OCI-LY7 (cell line): Measurements from ENCODE around the gene PGGHG. TPM values are rescaled to one million over a fixed set of nuclear protein-coding genes. Genes with fewer than 3 reads are reported as not detected.

Source experiments
- BruUV-seq: library from RNA; stranded (reverse); fragments of 400-500 nt; replicated peaks from 2 replicates; lab custom pipeline; 2021; lab: Mats Ljungman, UMichigan
- CTCF ChIA-PET: fragments of 300-600 bp; sonication (Branson Sonifier 250); formaldehyde crosslinking; loops from one replicate; lab custom pipeline; 2022; ENCODE audit warnings: antibody characterized with exemption; ENCODE audit not compliant: unreplicated experiment; lab: Charles Lee
- POLR2A ChIA-PET: fragments of 300-600 bp; sonication (Branson Sonifier 250); formaldehyde crosslinking; loops from one replicate; lab custom pipeline; 2022; ENCODE audit warnings: antibody characterized with exemption; lab: Charles Lee
- DNase-seq: peaks from one replicate; pipeline ENCODE4 v3.0.0-alpha.2; 2015; ENCODE audit warnings: low spot score
- H2AFZ ChIP-seq: fragments of 200-600 bp; sonication (generic), shearing (Covaris generic); 2 replicates; pipeline ENCODE4 v1.6.1; 2014; ENCODE audit warnings: mild to moderate bottlenecking, antibody characterized with exemption, low read length, moderate library complexity
- H3K27ac ChIP-seq: fragments of 200-600 bp; sonication (generic); 2 replicates; pipeline ENCODE4 v1.5.1; 2014; ENCODE audit warnings: mixed run types, low read depth, mild to moderate bottlenecking, moderate library complexity, low read length, inconsistent platforms; ENCODE audit not compliant: poor library complexity, severe bottlenecking
- H3K36me3 ChIP-seq: fragments of 200-600 bp; sonication (generic); 2 replicates; pipeline ENCODE4 v1.6.1; 2014; ENCODE audit warnings: mild to moderate bottlenecking, antibody characterized with exemption, low read length, moderate library complexity, mixed read lengths; ENCODE audit not compliant: insufficient read depth
- H3K4me1 ChIP-seq: fragments of 200-600 bp; sonication (generic); 2 replicates; pipeline ENCODE4 v1.5.1; 2014; ENCODE audit warnings: mild to moderate bottlenecking, low read length; ENCODE audit not compliant: insufficient read depth, poor library complexity, severe bottlenecking
- H3K4me2 ChIP-seq: fragments of 200-600 bp; sonication (generic); 2 replicates; pipeline ENCODE4 v1.6.1; 2014; ENCODE audit warnings: mild to moderate bottlenecking, low read length
- H3K4me3 ChIP-seq: fragments of 200-600 bp; sonication (generic); 2 replicates; pipeline ENCODE4 v1.5.1; 2014; ENCODE audit warnings: mild to moderate bottlenecking, low read depth, low read length; ENCODE audit not compliant: poor library complexity, severe bottlenecking
- H3K79me2 ChIP-seq: fragments of 200-600 bp; sonication (generic); 2 replicates; pipeline ENCODE4 v1.6.1; 2016; ENCODE audit warnings: low read depth, mild to moderate bottlenecking, low read length, moderate library complexity, mixed read lengths; ENCODE audit not compliant: insufficient read depth
- H3K9me2 ChIP-seq: fragments of 200-600 bp; sonication (generic); 2 replicates; pipeline ENCODE4 v1.6.1; 2016; ENCODE audit warnings: mild to moderate bottlenecking, low read length, mixed read lengths; ENCODE audit not compliant: insufficient read depth
- H3K9me3 ChIP-seq: fragments of 200-600 bp; sonication (generic); 2 replicates; pipeline ENCODE4 v1.6.1; 2014; ENCODE audit warnings: mild to moderate bottlenecking, mixed run types, low read length, mixed read lengths
- H4K20me1 ChIP-seq: fragments of 200-600 bp; sonication (generic); 2 replicates; pipeline ENCODE4 v1.6.1; 2014; ENCODE audit warnings: mild to moderate bottlenecking, antibody characterized with exemption, low read length, moderate library complexity, mixed read lengths; ENCODE audit not compliant: insufficient read depth
- EZH2phosphoT487 ChIP-seq: fragments of 200-600 bp; sonication (generic); IDR thresholded peaks from 2 replicates; pipeline ENCODE4 v1.6.1; 2018; ENCODE audit warnings: low read depth, borderline replicate concordance, mild to moderate bottlenecking, mixed run types, antibody characterized with exemption, low read length, moderate library complexity, mixed read lengths
- intact Hi-C: fragments of 100-400 bp; cut with micrococcal nuclease; formaldehyde crosslinking; loops from one replicate; pipeline ENCODE4 v1.10.0; 2022; ENCODE audit not compliant: unreplicated experiment
- total RNA-seq, 2 experiments: library from RNA; depleted of rRNA in 1 of 2; stranded (reverse); fragments of >200 nt in 1 of 2; shearing (Covaris generic) in 1 of 2; gene quantifications; 2 replicates each; pipeline ENCODE4 v1.2.3, GENCODE V29; 2014 to 2022
- TF ChIP-seq, protein P1 (sequence below): fragments of 200-600 bp; sonication (generic); conservative IDR thresholded peaks from 2 replicates; pipeline ENCODE4 v1.5.1; 2014; ENCODE audit warnings: mild to moderate bottlenecking, antibody characterized with exemption, low read length, moderate library complexity, mixed read lengths

The PGGHG gene
- total RNA-seq, 2 experiments from 2014 or later, result 0.93 to 6.3 TPM

DNA sequence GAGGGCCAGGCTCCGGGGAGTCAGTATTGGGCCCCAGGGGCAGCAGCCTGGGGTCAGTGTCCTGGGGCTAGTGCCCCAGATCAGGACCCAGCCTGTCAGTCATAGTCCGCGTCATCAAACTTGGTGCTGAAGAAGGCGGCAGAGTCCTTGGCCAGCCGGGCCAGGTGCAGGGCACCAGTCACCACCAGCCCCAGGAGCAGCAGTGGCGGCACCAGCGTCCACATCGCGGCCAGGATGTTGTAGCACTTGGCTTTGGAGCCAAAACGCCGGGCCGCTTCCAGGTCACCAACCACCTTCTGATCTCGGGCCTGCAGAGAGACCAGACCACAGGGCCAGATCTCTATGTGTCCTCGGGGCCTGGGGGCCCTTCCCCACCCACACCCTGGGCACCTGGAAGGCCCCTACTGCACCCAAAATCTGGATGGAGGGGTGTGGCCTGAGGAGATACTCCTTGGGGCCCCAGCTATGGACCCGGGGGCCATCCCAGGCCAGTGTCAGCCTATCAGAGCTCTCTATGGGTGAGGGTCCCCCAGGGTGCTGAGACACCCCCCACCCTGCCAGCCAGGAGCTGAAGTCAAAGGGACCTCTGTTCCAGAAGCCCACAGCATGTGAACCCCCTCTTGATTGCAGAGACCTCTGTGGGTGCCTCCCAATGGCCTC is 9.6 kb downstream of the PGGHG start:
- H3K4me3 ChIP-seq, result no peak overlapping the region
- H3K9me2 ChIP-seq, result no peaks in the 10 kb centered on the region
- H3K27ac ChIP-seq, result no peak overlapping the region
- no peaks in the 10 kb centered on the region for H3K79me2 ChIP-seq
- H4K20me1 ChIP-seq, result no peaks in the 10 kb centered on the region
- peaks cover 8% of the 10 kb centered on the region for H3K4me1 ChIP-seq
- H3K4me2 ChIP-seq, result no peak overlapping the region
- POLR2A ChIA-PET, result interaction anchor here (0.5 kb wide), 1 partner anchor 15 kb away, joined by 4 read pairs; no protein-coding TSS in a partner anchor
- H3K36me3 ChIP-seq, result no peaks in the 10 kb centered on the region
- DNase-seq, result no peak
- CTCF ChIA-PET, result no interaction called here
- H2AFZ ChIP-seq, result no peak overlapping the region
- TF ChIP-seq EZH2phosphoT487, result no peak
- TF ChIP-seq, protein P1, sequence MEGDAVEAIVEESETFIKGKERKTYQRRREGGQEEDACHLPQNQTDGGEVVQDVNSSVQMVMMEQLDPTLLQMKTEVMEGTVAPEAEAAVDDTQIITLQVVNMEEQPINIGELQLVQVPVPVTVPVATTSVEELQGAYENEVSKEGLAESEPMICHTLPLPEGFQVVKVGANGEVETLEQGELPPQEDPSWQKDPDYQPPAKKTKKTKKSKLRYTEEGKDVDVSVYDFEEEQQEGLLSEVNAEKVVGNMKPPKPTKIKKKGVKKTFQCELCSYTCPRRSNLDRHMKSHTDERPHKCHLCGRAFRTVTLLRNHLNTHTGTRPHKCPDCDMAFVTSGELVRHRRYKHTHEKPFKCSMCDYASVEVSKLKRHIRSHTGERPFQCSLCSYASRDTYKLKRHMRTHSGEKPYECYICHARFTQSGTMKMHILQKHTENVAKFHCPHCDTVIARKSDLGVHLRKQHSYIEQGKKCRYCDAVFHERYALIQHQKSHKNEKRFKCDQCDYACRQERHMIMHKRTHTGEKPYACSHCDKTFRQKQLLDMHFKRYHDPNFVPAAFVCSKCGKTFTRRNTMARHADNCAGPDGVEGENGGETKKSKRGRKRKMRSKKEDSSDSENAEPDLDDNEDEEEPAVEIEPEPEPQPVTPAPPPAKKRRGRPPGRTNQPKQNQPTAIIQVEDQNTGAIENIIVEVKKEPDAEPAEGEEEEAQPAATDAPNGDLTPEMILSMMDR, result no peak
- H3K9me3 ChIP-seq, result no peaks in the 10 kb centered on the region
- no TSS peak for BruUV-seq
- intact Hi-C loops, result no loop called here

DNA sequence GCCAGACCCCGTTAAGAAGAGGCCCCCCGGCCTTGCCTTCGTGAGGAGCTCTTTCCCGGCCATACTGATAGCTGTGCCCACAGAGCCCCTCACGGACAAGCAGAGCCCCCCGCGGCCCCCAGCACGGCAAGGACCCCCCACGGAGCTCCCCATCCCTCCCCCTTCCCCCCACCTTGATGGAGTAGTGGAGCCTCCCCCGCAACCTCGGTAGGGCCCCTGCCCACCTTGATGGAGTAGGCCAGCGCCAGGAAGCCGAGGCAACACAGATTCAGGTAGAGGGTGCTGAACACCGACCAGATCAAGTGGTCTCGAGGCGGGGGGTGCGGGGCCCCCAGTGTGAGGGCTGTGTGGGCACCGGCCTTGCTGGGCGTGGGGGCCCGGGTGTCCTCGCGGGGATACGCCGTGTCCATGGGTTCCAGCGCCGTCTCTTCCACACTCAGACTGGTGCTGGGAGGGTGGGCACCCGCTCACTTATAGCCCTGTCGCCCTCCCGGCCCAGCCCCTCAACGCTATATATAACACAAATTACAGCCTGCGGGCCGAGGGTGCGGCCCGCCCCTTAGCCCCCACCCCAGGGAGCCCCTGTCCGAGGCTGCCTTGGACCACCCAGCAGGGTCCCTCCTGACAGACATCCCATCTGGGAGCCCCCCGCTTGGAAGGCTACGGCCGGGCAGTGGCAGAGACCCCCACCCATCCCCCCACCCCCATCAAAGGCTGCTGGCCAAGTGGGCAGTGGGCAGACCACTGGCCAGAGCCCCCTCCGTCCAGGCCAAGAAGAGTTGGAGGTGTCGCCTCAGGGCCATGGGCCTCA is 10.4 kb downstream of the PGGHG start, which contains the start of gene IFITM5:
IFITM5 (minus strand) TSS at position 446 of the 811 bp plus-strand sequence; CDS start at position 410, 36 bp downstream.
- Histone ChIP-seq H3K27ac (no peak within 1 kb of the TSS), H3K36me3 (no peaks in the 10 kb centered on the region), H3K4me3 (no peak within 1 kb of the TSS), H4K20me1 (no peaks in the 10 kb centered on the region), H3K4me1 (peaks cover 9% of the 10 kb centered on the region), H3K79me2 (no peaks in the 10 kb centered on the region), H2AFZ (no peak within 1 kb of the TSS), H3K4me2 (no peak within 1 kb of the TSS), H3K9me3 (no peaks in the 10 kb centered on the region), H3K9me2 (no peaks in the 10 kb centered on the region)
- ChIA-PET POLR2A (interaction anchor here (0.5 kb wide), 1 partner anchor 16 kb away, joined by 4 read pairs; no protein-coding TSS in a partner anchor), CTCF (no interaction called here)
- no TSS peak for BruUV-seq
- no peak for DNase-seq
- intact Hi-C loops, result no loop called here
- TF ChIP-seq, protein P1, result no peak
- TF ChIP-seq EZH2phosphoT487, result no peak
